ENCODE data around the gene CCL8.

GRCh38 chr17:34319039-34319483 lies at the start of gene CCL8:
- no peak for TF ChIP-seq EZH2 (optimal IDR thresholded peaks at IDR 0.05; ENCODE audit: low read depth, low read length)
- no peak for TF ChIP-seq CTCF (IDR thresholded peaks at IDR 0.05; ENCODE audit: low read length)
- no peak for TF ChIP-seq EZH2phosphoT487 (IDR thresholded peaks at IDR 0.05; ENCODE audit: low read length)

Measured in MM.1S (cell line).